Activated T-cell treated with anti-CD3 and anti-CD28 coated beads, Interleukin-2, amount 50 U/mL, for 4 hours (primary cell): Measurements from ENCODE around the gene HOXB5. TPM values are rescaled to one million over a fixed set of nuclear protein-coding genes. Genes with fewer than 3 reads are reported as not detected.

Experiments
- ATAC-seq, 2 donors: fragments of 200-7000 bp; cut with Tn5 transposase; one replicate each; pipeline ENCODE4 v1.10.0; 2021
- DNase-seq: peaks from one replicate; pipeline ENCODE4 v3.0.0-alpha.2; 2020
- H3K27me3 Mint-ChIP-seq: one replicate; pipeline ENCODE4 v1.8.0; 2021; ENCODE audit warnings: low read depth, mixed read lengths
- H3K36me3 Mint-ChIP-seq: one replicate; pipeline ENCODE4 v1.8.0; 2022; ENCODE audit warnings: mixed read lengths; ENCODE audit not compliant: insufficient read depth
- H3K4me1 Mint-ChIP-seq: one replicate; pipeline ENCODE4 v1.8.0; 2021; ENCODE audit warnings: low read depth, mixed read lengths
- H3K4me3 Mint-ChIP-seq: one replicate; pipeline ENCODE4 v1.8.0; 2021; ENCODE audit warnings: mild to moderate bottlenecking, moderate library complexity, mixed read lengths
- H3K9me3 Mint-ChIP-seq: one replicate; pipeline ENCODE4 v1.8.0; 2021; ENCODE audit warnings: mixed read lengths
- total RNA-seq, 3 donors: library from RNA; stranded (reverse); gene quantifications; one replicate each; pipeline ENCODE4 v1.2.1, GENCODE V29; 2021

Gene HOXB5
- total RNA-seq, 3 donors from 2014 or later = 0.08 TPM; not detected in 2

DNA sequence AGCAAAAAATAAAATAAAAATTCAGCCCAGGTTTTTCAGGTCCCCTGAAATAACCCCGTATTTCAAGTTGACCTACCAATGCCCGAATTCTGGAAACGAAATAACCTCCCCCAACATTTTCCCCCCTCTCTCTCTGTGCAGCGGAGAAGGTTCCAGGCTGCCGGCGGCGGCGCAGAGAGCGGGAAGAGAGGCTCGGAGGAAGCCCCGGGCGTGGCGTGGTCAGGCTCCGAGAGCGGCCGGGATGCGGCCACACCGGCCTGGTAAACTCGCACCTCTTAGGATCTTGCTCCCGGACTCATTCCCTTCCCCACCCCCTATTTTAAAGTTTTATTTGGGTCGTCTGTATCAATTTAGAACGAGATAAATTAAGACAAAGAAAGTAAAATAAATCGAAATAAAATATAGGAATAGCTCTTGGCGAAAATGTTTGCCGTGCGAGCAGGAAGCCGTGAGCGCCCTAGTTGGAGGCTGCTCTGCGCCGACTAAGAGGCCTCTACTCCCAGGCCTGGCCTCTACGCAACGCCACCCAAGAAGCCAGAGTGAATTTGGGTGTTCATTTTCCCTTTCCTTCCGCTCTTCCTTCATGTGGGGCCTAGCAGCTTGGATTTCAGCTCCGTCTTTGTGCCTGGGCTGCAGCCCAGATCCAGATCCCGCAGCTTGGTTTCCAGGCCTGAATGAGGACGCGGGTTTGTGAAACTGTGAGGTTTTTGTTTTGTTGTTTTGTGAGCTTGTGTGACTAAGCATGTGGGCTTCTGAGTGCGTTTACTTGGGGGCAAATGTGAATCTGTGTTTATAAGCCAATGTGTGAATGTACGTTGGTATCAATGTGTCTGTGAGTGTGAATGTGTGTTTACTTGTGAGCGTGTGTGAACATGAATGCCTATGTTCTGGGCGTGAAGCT is 12.7 kb upstream of the HOXB5 start:
- H3K4me3 Mint-ChIP-seq = no peak overlapping the region
- H3K4me1 Mint-ChIP-seq = peaks cover 19% of the 10 kb centered on the region
- H3K27me3 Mint-ChIP-seq = peaks cover 80% of the 10 kb centered on the region
- DNase-seq = no peak
- no peaks in the 10 kb centered on the region for H3K9me3 Mint-ChIP-seq
- no peak for ATAC-seq
- H3K36me3 Mint-ChIP-seq = no peaks in the 10 kb centered on the region

GRCh38 chr17:48605409-48605919 is 11.9 kb upstream of the HOXB5 start:
- no peaks in the 10 kb centered on the region for H3K9me3 Mint-ChIP-seq
- H3K36me3 Mint-ChIP-seq = no peaks in the 10 kb centered on the region
- DNase-seq (no peak), ATAC-seq (no peak)
- H3K27me3 Mint-ChIP-seq = peaks cover 80% of the 10 kb centered on the region
- no peak overlapping the region for H3K4me3 Mint-ChIP-seq
- peaks cover 14% of the 10 kb centered on the region for H3K4me1 Mint-ChIP-seq

- Mint-ChIP-seq H3K4me1 (peaks cover 14% of the 10 kb centered on the region), H3K4me3 (no peak within 1 kb of the TSS), H3K36me3 (no peaks in the 10 kb centered on the region), H3K27me3 (peaks cover 85% of the 10 kb centered on the region), H3K9me3 (no peaks in the 10 kb centered on the region)
- DNase-seq = no peak
- no peak for ATAC-seq
These were observed 11.3 kb upstream of the HOXB5 start, which contains the start of gene HOXB6 for GRCh38 chr17:48604770-48605329. TSS of gene HOXB6 (minus strand) at chr17:48604986. CDS start at chr17:48598150, 6,836 bp downstream.

DNA sequence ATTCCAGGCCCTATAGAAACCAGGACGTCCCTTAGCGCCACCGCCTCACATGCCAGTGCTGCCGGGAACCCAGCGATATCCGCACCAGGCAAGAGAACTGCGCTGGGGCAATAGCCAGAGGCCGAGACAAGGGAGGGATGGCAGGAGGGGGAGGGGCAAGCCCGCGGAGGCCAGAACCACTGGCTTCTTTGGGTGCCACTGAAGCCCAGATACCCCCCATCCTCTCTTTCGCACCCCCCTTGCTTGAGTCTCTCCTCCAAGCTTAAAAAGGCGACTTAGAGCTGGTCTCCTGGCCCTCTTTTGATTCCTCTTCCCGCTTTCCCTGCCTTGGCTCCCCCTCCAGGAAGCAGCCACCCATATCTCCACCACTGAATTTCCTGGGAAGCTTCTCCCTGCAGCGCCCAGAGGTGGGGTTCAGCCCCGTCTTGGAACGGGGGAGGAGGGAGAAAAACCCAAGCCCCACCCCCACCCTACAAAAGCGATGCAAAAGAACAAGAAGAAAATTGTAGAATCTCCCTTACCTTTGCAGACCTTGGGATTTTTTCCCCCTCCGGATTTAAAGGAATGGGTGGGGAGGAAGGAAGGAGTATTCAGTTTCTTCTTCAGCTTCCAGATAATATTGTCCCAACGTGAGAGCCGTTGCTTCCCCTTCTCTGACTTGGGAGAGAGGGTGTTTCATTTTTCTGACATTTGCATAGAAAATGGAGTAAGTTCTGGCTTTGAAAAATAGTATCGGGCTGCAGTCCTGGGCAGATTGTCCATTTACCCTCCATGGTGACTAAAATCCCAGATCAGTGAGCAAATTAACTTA is 10.6 kb upstream of the HOXB5 start:
- no peak for DNase-seq
- Mint-ChIP-seq H3K27me3 (peaks cover 88% of the 10 kb centered on the region), H3K4me1 (peaks cover 14% of the 10 kb centered on the region), H3K4me3 (no peak overlapping the region), H3K9me3 (no peaks in the 10 kb centered on the region), H3K36me3 (no peaks in the 10 kb centered on the region)
- ATAC-seq = no peak

DNA sequence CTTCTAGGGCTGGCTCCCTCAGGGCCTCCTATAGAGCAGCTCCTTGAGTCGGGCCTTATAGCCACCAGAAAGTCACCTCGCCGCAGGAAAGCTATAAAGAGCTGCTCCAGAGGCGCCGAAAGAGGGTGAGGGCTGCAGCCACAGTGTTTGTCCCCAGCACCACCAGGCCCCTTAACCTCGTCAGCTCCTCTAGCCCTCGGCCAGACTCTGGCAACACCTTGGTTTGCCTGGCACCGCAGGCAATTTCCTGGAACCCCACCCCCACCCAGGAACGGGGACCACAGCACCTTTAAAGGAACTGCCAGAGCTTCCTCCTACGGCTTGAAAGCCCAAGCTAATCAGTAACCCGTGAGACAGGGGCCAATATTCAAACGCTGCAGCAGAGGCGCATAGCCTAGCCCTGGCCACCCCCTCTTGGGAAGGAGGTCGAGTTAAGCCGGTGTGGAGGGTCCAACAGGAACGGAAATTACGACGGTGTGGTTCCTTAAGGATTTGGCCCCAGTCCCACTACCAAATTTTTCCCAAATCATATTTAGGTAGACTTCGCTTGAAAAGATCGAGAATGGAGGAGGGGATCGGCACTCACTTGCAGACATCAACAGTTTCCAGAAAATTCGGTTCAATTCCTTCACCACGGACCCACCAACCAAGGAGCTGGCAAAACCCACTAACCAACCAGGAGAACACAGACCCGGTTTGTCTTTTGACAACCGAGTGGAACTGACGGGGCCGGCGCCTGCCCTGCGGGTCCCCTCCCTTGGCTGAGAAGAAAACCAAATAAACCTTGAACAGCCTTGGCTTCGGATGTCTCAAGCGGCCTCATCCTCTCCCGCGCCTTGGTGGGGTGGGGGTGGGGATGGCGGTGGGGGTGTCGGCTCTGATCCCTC is 8.2 kb upstream of the HOXB5 start:
- Mint-ChIP-seq H3K4me3 (no peak overlapping the region), H3K9me3 (no peaks in the 10 kb centered on the region), H3K36me3 (no peaks in the 10 kb centered on the region), H3K4me1 (peaks cover 33% of the 10 kb centered on the region), H3K27me3 (peaks cover 90% of the 10 kb centered on the region)
- ATAC-seq (no peak), DNase-seq (no peak)

GRCh38 chr17:48601207-48601538 is 7.6 kb upstream of the HOXB5 start:
- Mint-ChIP-seq H3K27me3 (peaks cover 91% of the 10 kb centered on the region), H3K36me3 (no peaks in the 10 kb centered on the region), H3K9me3 (no peaks in the 10 kb centered on the region), H3K4me1 (peaks cover 39% of the 10 kb centered on the region), H3K4me3 (no peak overlapping the region)
- DNase-seq (no peak), ATAC-seq (no peak)

- H3K4me1 Mint-ChIP-seq = peaks cover 39% of the 10 kb centered on the region
- no peaks in the 10 kb centered on the region for H3K36me3 Mint-ChIP-seq
- no peak for ATAC-seq
- H3K27me3 Mint-ChIP-seq = peaks cover 92% of the 10 kb centered on the region
- DNase-seq = no peak
- H3K4me3 Mint-ChIP-seq = no peak overlapping the region
- no peaks in the 10 kb centered on the region for H3K9me3 Mint-ChIP-seq
These were observed 6.9 kb upstream of the HOXB5 start for GRCh38 chr17:48600244-48601098.

- H3K36me3 Mint-ChIP-seq = no peaks in the 10 kb centered on the region
- H3K4me1 Mint-ChIP-seq = peaks cover 35% of the 10 kb centered on the region
- DNase-seq (no peak), ATAC-seq (no peak)
- H3K4me3 Mint-ChIP-seq = no peak overlapping the region
- no peaks in the 10 kb centered on the region for H3K9me3 Mint-ChIP-seq
- peaks cover 92% of the 10 kb centered on the region for H3K27me3 Mint-ChIP-seq
These were observed 5.8 kb upstream of the HOXB5 start for GRCh38 chr17:48599354-48599753.

DNA sequence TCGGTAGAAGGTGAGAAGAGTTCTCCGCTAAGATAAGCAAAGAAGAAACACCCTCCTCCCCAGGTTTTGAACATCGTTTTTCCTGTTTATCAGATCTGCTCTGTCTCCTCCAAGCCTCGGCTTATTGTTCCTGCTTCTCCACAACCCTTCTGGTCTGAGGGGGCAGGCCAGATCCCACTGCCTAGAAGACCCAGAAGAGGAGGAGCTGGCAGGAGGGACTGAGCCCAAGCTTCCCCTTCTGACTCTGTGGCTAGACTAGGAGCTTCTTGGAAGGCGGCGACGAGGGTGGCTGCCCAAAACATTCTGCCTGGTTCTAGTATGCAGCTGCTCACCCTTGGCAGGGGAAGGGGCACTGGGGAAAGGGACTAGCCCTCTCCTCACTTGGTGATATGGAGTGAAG is 5.2 kb upstream of the HOXB5 start:
- peak overlapping the region; percentile 77 for H3K4me3 Mint-ChIP-seq
- H3K36me3 Mint-ChIP-seq = no peaks in the 10 kb centered on the region
- ATAC-seq = no peak
- no peak for DNase-seq
- peaks cover 37% of the 10 kb centered on the region for H3K4me1 Mint-ChIP-seq
- peaks cover 94% of the 10 kb centered on the region for H3K27me3 Mint-ChIP-seq
- no peaks in the 10 kb centered on the region for H3K9me3 Mint-ChIP-seq

DNA sequence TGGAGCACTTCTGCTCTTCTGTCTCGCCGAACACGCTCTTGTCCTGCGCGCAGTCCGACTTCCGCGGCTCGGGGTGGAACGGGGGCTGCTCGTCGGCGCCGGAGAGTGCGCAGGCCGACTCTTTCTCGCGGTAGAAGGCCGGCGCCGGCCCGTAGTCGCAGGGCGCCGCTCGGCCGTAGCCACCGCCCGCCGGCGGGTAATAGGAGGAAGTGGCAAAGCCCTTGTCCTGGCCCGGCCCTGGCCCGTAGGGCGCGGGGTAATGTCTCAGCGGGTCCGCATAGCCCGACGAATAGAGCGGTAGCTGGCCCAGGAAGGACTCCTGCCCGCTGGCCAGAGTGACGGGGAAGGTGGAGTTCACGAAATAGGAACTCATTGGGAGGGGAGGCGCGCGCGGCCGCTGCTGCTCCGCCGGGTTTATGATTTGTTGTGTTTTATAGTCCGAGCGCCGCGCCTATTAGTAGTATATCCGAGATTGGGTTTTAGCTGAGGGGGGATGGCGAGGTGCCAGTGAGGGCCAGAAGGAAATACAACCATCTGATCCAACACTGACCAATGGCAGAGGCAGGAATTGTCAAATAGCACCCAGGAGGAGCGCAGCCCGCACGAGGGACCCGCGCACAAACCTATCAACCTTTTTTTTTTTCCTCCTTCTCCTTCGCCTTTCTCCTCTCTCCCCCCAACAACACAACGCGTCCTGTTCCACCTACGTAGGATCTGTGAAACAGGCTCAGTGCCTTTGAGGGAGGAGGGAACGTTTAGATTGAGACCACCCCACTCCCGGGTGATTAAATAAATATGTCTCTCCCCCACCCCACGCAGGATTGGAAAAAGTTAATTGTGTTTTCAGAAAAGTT is 4.4 kb upstream of the HOXB5 start:
- ATAC-seq (peak; percentile 31 to 52), DNase-seq (no peak)
- no peaks in the 10 kb centered on the region for H3K36me3 Mint-ChIP-seq
- H3K27me3 Mint-ChIP-seq = peaks cover 93% of the 10 kb centered on the region
- H3K4me3 Mint-ChIP-seq = peak overlapping the region; percentile 77
- peaks cover 39% of the 10 kb centered on the region for H3K4me1 Mint-ChIP-seq
- no peaks in the 10 kb centered on the region for H3K9me3 Mint-ChIP-seq

GRCh38 chr17:48597528-48597777 is 3.9 kb upstream of the HOXB5 start:
- Mint-ChIP-seq H3K4me1 (peaks cover 41% of the 10 kb centered on the region), H3K27me3 (peaks cover 94% of the 10 kb centered on the region), H3K36me3 (no peaks in the 10 kb centered on the region), H3K4me3 (peak overlapping the region; percentile 77), H3K9me3 (no peaks in the 10 kb centered on the region)
- DNase-seq = no peak
- no peak for ATAC-seq

DNA sequence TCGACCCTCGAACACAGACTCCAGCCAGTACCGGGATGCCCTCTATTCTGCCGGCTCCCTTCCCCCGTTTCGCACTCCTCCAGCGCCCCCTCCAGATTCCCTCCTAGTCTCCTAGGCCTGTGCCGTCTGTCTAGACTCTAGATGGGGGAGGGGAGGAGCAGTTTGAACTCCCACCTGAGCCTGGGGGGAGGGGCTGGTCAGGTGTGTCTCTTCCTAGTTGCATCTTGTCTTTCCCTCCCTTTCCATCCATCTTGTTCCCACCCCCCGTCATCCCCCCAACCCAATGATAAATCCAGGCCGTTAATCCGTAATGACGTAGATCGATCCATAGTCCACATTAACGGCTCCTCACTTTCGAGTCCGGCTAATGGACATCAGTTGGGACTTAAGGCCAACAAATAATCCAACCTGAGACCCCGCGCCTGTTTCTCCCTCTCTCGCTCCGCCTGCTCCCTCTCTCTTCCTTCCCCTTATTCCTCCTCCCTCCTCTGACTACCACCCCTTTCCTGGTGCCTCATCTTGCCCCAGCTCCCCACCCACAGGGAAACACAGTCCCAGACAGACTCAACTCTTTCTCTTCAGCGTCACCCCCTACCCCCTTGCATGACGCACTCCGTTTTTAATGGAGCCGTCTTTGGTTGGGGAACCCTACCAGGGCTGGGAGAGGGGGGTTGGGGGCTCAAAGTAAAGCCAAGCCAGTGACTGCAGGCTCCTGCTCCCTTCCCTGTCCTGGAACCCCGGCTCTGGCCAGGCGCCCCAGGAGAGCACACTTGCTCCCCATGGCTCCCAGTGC is 3.4 kb upstream of the HOXB5 start:
- DNase-seq = no peak
- H3K4me3 Mint-ChIP-seq = peak overlapping the region; percentile 77
- H3K9me3 Mint-ChIP-seq = no peaks in the 10 kb centered on the region
- no peaks in the 10 kb centered on the region for H3K36me3 Mint-ChIP-seq
- peak in 1 of 2 donors; percentile 5 for ATAC-seq
- peaks cover 39% of the 10 kb centered on the region for H3K4me1 Mint-ChIP-seq
- peaks cover 91% of the 10 kb centered on the region for H3K27me3 Mint-ChIP-seq
